Thyroid gland (tissue), 4 donors: ENCODE results near the gene COL18A1.

Experiments used
- CTCF ChIP-seq, 6 experiments: fragments of 200-600 bp in 3 of 6; fragments of 450-650 bp in 3 of 6; sonication (generic) in 3 of 6; IDR thresholded peaks; one replicate each; pipeline ENCODE4 v1.5.1; 2016 to 2019; ENCODE audit warnings: antibody characterized with exemption in 6 of 6, mild to moderate bottlenecking in 2 of 6, inconsistent platforms in 1 of 6, moderate library complexity in 1 of 6
- POLR2A ChIP-seq, 2 donors: fragments of 450-650 bp; IDR thresholded peaks; one replicate each; pipeline ENCODE4 v1.6.1; 2017; ENCODE audit warnings: antibody characterized with exemption in 2 of 2, mild to moderate bottlenecking in 2 of 2, moderate library complexity in 1 of 2

GRCh38 chr21:45403825-45404729, 888 bp upstream of the COL18A1 start:
- TF ChIP-seq CTCF (IDR thresholded peaks at IDR 0.05): no peak
- TF ChIP-seq POLR2A (IDR thresholded peaks at IDR 0.05): peak in 1 of 2 donors; percentile 43
